HCT116 (cell line): ENCODE measurements around the gene SGCA. TPM values are rescaled to one million over a fixed set of nuclear protein-coding genes. Genes with fewer than 3 reads are reported as not detected.

Source experiments
- ATAC-seq: fragments of 200-7000 bp; cut with Tn5 transposase; 2 replicates; pipeline ENCODE4 v1.9.1; 2020; ENCODE audit warnings: mild to moderate bottlenecking, moderate library complexity
- BruUV-seq: library from RNA; stranded (reverse); fragments of 400-500 nt; replicated peaks from 2 replicates; lab custom pipeline; 2021; lab: Mats Ljungman, UMichigan
- CTCF ChIA-PET: fragments of 300-600 bp; sonication (Branson Sonifier 250); formaldehyde crosslinking; loops from one replicate; lab custom pipeline; 2021; ENCODE audit warnings: antibody characterized with exemption; lab: Charles Lee
- POLR2A ChIA-PET: fragments of 300-600, 350-600 bp; sonication (Branson Sonifier 250); formaldehyde crosslinking; loops from one replicate; lab custom pipeline; 2021; ENCODE audit warnings: antibody characterized with exemption; lab: Charles Lee
- RAD21 ChIA-PET, 2 experiments: fragments of 300-600 bp; sonication (Branson Sonifier 250); formaldehyde crosslinking; loops; one replicate each; lab custom pipeline; 2023; ENCODE audit warnings: low total read pairs in 2 of 2; ENCODE audit not compliant: uncharacterized antibody in 2 of 2, unreplicated experiment in 2 of 2, low non-redundant PET in 1 of 2; lab: Charles Lee
- DNase-seq: peaks from one replicate; pipeline ENCODE4 v3.0.0-alpha.2; 2010; ENCODE audit warnings: low read depth, low spot score
- H2AFZ ChIP-seq: fragments of 200-600 bp; shearing (Covaris generic), sonication (generic); 2 replicates; pipeline ENCODE4 v1.6.1; 2017; ENCODE audit warnings: low read depth, mixed run types, mixed read lengths, antibody characterized with exemption, low read length; ENCODE audit not compliant: poor library complexity, severe bottlenecking
- H3K27ac ChIP-seq: 2 replicates; pipeline ENCODE4 v1.5.1; 2012; ENCODE audit warnings: low read depth, low read length
- H3K27me3 ChIP-seq: fragments of 200-600 bp; sonication (generic); 2 replicates; pipeline ENCODE4 v1.6.1; 2016; ENCODE audit warnings: mixed run types, low read length, mixed read lengths; ENCODE audit not compliant: insufficient read depth
- H3K36me3 ChIP-seq, 2 experiments: fragments of 200-500 bp in 1 of 2; fragments of 200-600 bp in 1 of 2; sonication (Bioruptor generic) in 1 of 2; sonication (generic) in 1 of 2; 2 replicates each; pipeline versions ENCODE4 v1.5.1 to v1.6.1; 2014 to 2016; ENCODE audit warnings: low read length in 2 of 2, inconsistent platforms in 1 of 2, mixed read lengths in 1 of 2, mixed run types in 1 of 2; ENCODE audit not compliant: insufficient read depth in 2 of 2, control insufficient read depth in 1 of 2
- H3K4me1 ChIP-seq, 2 experiments: fragments of 200-600 bp in 1 of 2; sonication (generic) in 1 of 2; 2 replicates each; pipeline versions ENCODE4 v1.5.1 to v1.6.1; 2012 to 2017; ENCODE audit warnings: low read length in 2 of 2, inconsistent platforms in 1 of 2, mild to moderate bottlenecking in 1 of 2, mixed read lengths in 1 of 2, mixed run types in 1 of 2, moderate library complexity in 1 of 2; ENCODE audit not compliant: insufficient read depth in 2 of 2, control insufficient read depth in 1 of 2
- H3K4me2 ChIP-seq: fragments of 200-600 bp; sonication (generic); 2 replicates; pipeline ENCODE4 v1.6.1; 2017; ENCODE audit warnings: mixed run types, low read length, mixed read lengths
- H3K4me3 ChIP-seq, 2 experiments: fragments of 200-600 bp in 1 of 2; sonication (generic) in 1 of 2; replicated peaks in 1 of 2; 2 replicates each; pipeline ENCODE4 v1.5.1; 2011 to 2016; ENCODE audit warnings: low read length in 2 of 2, control low read depth in 1 of 2, low read depth in 1 of 2, mild to moderate bottlenecking in 1 of 2, mixed read lengths in 1 of 2, mixed run types in 1 of 2
- H3K79me2 ChIP-seq: fragments of 200-600 bp; sonication (generic); 2 replicates; pipeline ENCODE4 v1.6.1; 2017; ENCODE audit warnings: mild to moderate bottlenecking, mixed run types, low read length, moderate library complexity, mixed read lengths; ENCODE audit not compliant: insufficient read depth
- H3K9ac ChIP-seq: fragments of 200-600 bp; sonication (generic); 2 replicates; pipeline ENCODE4 v1.6.1; 2016; ENCODE audit warnings: low read length, mixed read lengths
- H3K9me2 ChIP-seq: fragments of 200-600 bp; sonication (generic), shearing (Covaris generic); 2 replicates; pipeline ENCODE4 v1.6.1; 2017; ENCODE audit warnings: mixed run types, mild to moderate bottlenecking, moderate library complexity; ENCODE audit not compliant: insufficient read depth
- H3K9me3 ChIP-seq, 2 experiments: fragments of 200-500 bp in 1 of 2; fragments of 200-600 bp in 1 of 2; sonication (Bioruptor generic) in 1 of 2; sonication (generic) in 1 of 2; 2 replicates each; pipeline ENCODE4 v1.6.1; 2014 to 2017; ENCODE audit warnings: low read length in 2 of 2, mixed read lengths in 2 of 2, inconsistent platforms in 1 of 2, low read depth in 1 of 2, mild to moderate bottlenecking in 1 of 2, mixed run types in 1 of 2, moderate library complexity in 1 of 2; ENCODE audit not compliant: control insufficient read depth in 1 of 2, insufficient read depth in 1 of 2
- H4K20me1 ChIP-seq: fragments of 200-600 bp; sonication (generic), shearing (Covaris generic); 2 replicates; pipeline ENCODE4 v1.6.1; 2017; ENCODE audit warnings: mixed run types, mild to moderate bottlenecking, moderate library complexity; ENCODE audit not compliant: insufficient read depth
- ATF3 ChIP-seq: IDR thresholded peaks from 2 replicates; pipeline ENCODE4 v1.6.1; 2012
- CBX3 ChIP-seq: IDR thresholded peaks from 2 replicates; pipeline ENCODE4 v1.6.1; 2012; ENCODE audit warnings: low read depth
- CEBPB ChIP-seq: IDR thresholded peaks from 2 replicates; pipeline ENCODE4 v1.6.1; 2012; ENCODE audit warnings: low read depth
- CTCF ChIP-seq, 3 experiments: fragments of 200-600 bp in 1 of 3; sonication (generic) in 1 of 3; IDR thresholded peaks in 2 of 3; conservative IDR thresholded peaks in 1 of 3; 2 replicates each; pipeline ENCODE4 v1.5.1; 2012 to 2017; ENCODE audit warnings: low read depth in 2 of 3, low read length in 2 of 3, antibody characterized with exemption in 1 of 3, borderline replicate concordance in 1 of 3, control low read depth in 1 of 3, mild to moderate bottlenecking in 1 of 3, mixed read lengths in 1 of 3, mixed run types in 1 of 3, moderate library complexity in 1 of 3; ENCODE audit not compliant: insufficient read depth in 1 of 3
- EGR1 ChIP-seq: IDR thresholded peaks from 2 replicates; pipeline ENCODE4 v1.6.1; 2012; ENCODE audit warnings: low read depth
- EZH2phosphoT487 ChIP-seq: fragments of 200-600 bp; IDR thresholded peaks from 2 replicates; pipeline ENCODE4 v1.6.1; 2018; ENCODE audit warnings: antibody characterized with exemption, borderline replicate concordance
- FOSL1 ChIP-seq: IDR thresholded peaks from 2 replicates; pipeline ENCODE4 v1.6.1; 2012; ENCODE audit warnings: low read depth
- JUND ChIP-seq: IDR thresholded peaks from 2 replicates; pipeline ENCODE4 v1.6.1; 2012
- POLR2A ChIP-seq: IDR thresholded peaks from 2 replicates; pipeline ENCODE4 v1.7.0; 2011; ENCODE audit warnings: borderline replicate concordance; ENCODE audit not compliant: insufficient read depth, insufficient read length; ENCODE audit errors: extremely low read depth
- POLR2AphosphoS5 ChIP-seq: IDR thresholded peaks from 2 replicates; pipeline ENCODE4 v1.6.1; 2011; ENCODE audit warnings: mild to moderate bottlenecking, low read depth, low read length, moderate library complexity
- RAD21 ChIP-seq: IDR thresholded peaks from 2 replicates; pipeline ENCODE4 v1.6.1; 2012; ENCODE audit warnings: low read depth, mild to moderate bottlenecking
- SIN3A ChIP-seq: IDR thresholded peaks from 2 replicates; pipeline ENCODE4 v1.6.1; 2012; ENCODE audit warnings: low read depth
- SRF ChIP-seq: IDR thresholded peaks from 2 replicates; pipeline ENCODE4 v1.6.1; 2012; ENCODE audit warnings: low read depth
- ZNF274 ChIP-seq: fragments of 200-500 bp; sonication (Bioruptor generic); IDR thresholded peaks from 2 replicates; pipeline ENCODE4 v1.6.1; 2014; ENCODE audit warnings: mild to moderate bottlenecking, low read depth, low read length, inconsistent platforms
- intact Hi-C: fragments of 100-400 bp; cut with micrococcal nuclease; formaldehyde crosslinking; loops from 2 replicates; pipeline ENCODE4 v1.10.0; 2022
- total RNA-seq: library from RNA; stranded (reverse); gene quantifications from one replicate; pipeline ENCODE4 v1.2.1, GENCODE V29; 2021; ENCODE audit not compliant: unreplicated experiment
- TF ChIP-seq, protein P1 (sequence below): IDR thresholded peaks from 2 replicates; pipeline ENCODE4 v1.6.1; 2011; ENCODE audit warnings: mild to moderate bottlenecking, low read length, moderate library complexity; ENCODE audit not compliant: insufficient replicate concordance; ENCODE audit errors: extremely low read depth

The SGCA gene
- total RNA-seq, 1 experiment from 2014 or later: 0.37 TPM

DNA sequence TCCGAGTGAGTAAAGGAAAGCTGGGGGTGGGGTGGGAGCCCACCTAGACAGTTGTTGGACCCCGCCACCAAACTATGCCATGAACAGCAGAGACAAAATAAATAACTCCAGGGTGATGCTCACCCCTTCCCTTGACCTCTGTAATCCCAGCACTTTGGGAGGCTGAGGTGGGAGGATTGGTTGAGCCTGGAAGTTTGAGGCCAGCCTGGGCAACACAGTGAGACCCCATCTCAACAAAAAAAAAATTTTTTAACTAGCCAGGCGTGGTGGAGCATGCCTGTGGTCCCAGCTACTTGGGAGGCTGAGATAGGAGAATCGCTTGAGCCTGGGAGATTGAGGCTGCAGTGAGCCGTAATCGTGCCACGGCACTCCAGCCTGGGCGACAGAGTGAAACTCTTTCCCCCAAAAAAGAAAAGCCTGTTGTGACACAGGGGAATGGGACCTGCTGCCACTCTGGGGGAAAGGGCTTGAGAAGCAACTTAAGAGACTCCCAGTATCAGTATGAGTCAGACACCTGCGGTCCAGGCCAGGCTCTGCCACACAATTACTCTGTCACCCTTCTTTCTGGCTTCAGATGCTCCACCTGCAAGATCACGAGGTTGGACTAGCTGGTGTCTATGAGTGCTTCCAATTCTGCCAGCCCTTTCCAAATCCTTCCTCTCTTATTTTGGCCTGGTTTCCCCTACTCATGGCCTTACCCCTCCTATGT lies 5.0 kb downstream of the SGCA start:
- intact Hi-C loops: no loop called here
- Histone ChIP-seq H3K4me1 (peaks cover 11 to 55% of the 10 kb centered on the region in 2 experiments), H3K9me3 (no peaks in the 10 kb centered on the region), H3K36me3 (no peaks in the 10 kb centered on the region), H3K27ac (no peak overlapping the region), H3K27me3 (no peaks in the 10 kb centered on the region), H4K20me1 (no peaks in the 10 kb centered on the region)
- ChIA-PET CTCF (interaction anchor here (2.0 to 4.2 kb wide), 5 partner anchors 7 to 128 kb away, joined by 13 to 59 read pairs (median 32); partner anchors contain the start of gene COL1A1), POLR2A (no interaction called here), RAD21 (interaction anchor here (0.5 to 2.9 kb wide), 3 partner anchors 26 to 29 kb away, joined by 3 to 26 read pairs (median 13); no protein-coding TSS in a partner anchor)
- TF ChIP-seq CTCF (IDR thresholded peaks at IDR 0.05 in 2 of 3, conservative IDR thresholded peaks at IDR 0.05 in 1 of 3; ENCODE audit: borderline replicate concordance in 1 of 3, insufficient read depth in 1 of 3, low read depth in 2 of 3, low read length in 2 of 3) (no peak), CEBPB (no peak), CBX3 (no peak), SRF (no peak), POLR2AphosphoS5 (no peak), EZH2phosphoT487 (no peak), RAD21 (no peak), POLR2A (no peak), ATF3 (no peak), ZNF274 (no peak), JUND (no peak), SIN3A (no peak), FOSL1 (no peak), EGR1 (no peak)
- TF ChIP-seq, protein P1, sequence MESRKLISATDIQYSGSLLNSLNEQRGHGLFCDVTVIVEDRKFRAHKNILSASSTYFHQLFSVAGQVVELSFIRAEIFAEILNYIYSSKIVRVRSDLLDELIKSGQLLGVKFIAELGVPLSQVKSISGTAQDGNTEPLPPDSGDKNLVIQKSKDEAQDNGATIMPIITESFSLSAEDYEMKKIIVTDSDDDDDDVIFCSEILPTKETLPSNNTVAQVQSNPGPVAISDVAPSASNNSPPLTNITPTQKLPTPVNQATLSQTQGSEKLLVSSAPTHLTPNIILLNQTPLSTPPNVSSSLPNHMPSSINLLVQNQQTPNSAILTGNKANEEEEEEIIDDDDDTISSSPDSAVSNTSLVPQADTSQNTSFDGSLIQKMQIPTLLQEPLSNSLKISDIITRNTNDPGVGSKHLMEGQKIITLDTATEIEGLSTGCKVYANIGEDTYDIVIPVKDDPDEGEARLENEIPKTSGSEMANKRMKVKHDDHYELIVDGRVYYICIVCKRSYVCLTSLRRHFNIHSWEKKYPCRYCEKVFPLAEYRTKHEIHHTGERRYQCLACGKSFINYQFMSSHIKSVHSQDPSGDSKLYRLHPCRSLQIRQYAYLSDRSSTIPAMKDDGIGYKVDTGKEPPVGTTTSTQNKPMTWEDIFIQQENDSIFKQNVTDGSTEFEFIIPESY: no peak
- TF ChIP-seq, all 23 proteins: peak for 0
- no TSS peak for BruUV-seq
- Histone ChIP-seq H3K4me3 (no peak overlapping the region), H3K9ac (no peak overlapping the region), H3K4me2 (no peak overlapping the region), H2AFZ (no peak overlapping the region), H3K9me2 (no peaks in the 10 kb centered on the region), H3K79me2 (no peaks in the 10 kb centered on the region)
- DNase-seq: no peak
- no peak for ATAC-seq
